A673 (cell line): Measurements from ENCODE around the gene DLEC1. TPM values are rescaled to one million over a fixed set of nuclear protein-coding genes. Genes with fewer than 3 reads are reported as not detected.

Experiments
- BruUV-seq: library from RNA; stranded (reverse); fragments of 400-500 nt; replicated peaks from 2 replicates; lab custom pipeline; 2021; lab: Mats Ljungman, UMichigan
- CTCF ChIA-PET: fragments of 300-600 bp; sonication (Branson Sonifier 250); formaldehyde crosslinking; loops from one replicate; lab custom pipeline; 2022; ENCODE audit warnings: antibody characterized with exemption; lab: Charles Lee
- POLR2A ChIA-PET: fragments of 300-600 bp; sonication (Branson Sonifier 250); formaldehyde crosslinking; loops from one replicate; lab custom pipeline; 2022; ENCODE audit warnings: antibody characterized with exemption; ENCODE audit not compliant: low non-redundant PET; lab: Charles Lee
- DNase-seq: peaks from one replicate; pipeline ENCODE4 v3.0.0-alpha.2; 2015; ENCODE audit warnings: low spot score
- H3K27ac ChIP-seq: fragments of 200-600 bp; sonication (generic); 2 replicates; pipeline ENCODE4 v1.5.1; 2016; ENCODE audit warnings: mixed run types, low read depth, mild to moderate bottlenecking, mixed read lengths, antibody characterized with exemption, low read length; ENCODE audit not compliant: poor library complexity, severe bottlenecking
- H3K27me3 ChIP-seq: fragments of 200-600 bp; sonication (generic); replicated peaks from 2 replicates; pipeline ENCODE4 v1.6.1; 2017; ENCODE audit warnings: mixed run types, low read depth, mild to moderate bottlenecking, mixed read lengths, antibody characterized with exemption, low read length; ENCODE audit not compliant: insufficient read depth, poor library complexity
- H3K36me3 ChIP-seq: fragments of 200-600 bp; sonication (generic); 2 replicates; pipeline ENCODE4 v1.6.1; 2016; ENCODE audit warnings: mixed run types, mild to moderate bottlenecking, mixed read lengths, antibody characterized with exemption, low read length; ENCODE audit not compliant: insufficient read depth, poor library complexity, severe bottlenecking
- H3K4me1 ChIP-seq: fragments of 200-600 bp; sonication (generic); 2 replicates; pipeline ENCODE4 v1.6.1; 2017; ENCODE audit warnings: mixed run types, mild to moderate bottlenecking, mixed read lengths, antibody characterized with exemption, low read length; ENCODE audit not compliant: insufficient read depth, poor library complexity, severe bottlenecking
- H3K4me3 ChIP-seq: fragments of 200-600 bp; sonication (generic); 2 replicates; pipeline ENCODE4 v1.5.1; 2016; ENCODE audit warnings: low read depth, mixed run types, mild to moderate bottlenecking, mixed read lengths, low read length; ENCODE audit not compliant: poor library complexity, severe bottlenecking
- H3K9me3 ChIP-seq: fragments of 200-600 bp; sonication (generic); 2 replicates; pipeline ENCODE4 v1.6.1; 2016; ENCODE audit warnings: mixed run types, low read depth, mild to moderate bottlenecking, mixed read lengths, antibody characterized with exemption, low read length; ENCODE audit not compliant: poor library complexity, severe bottlenecking
- EZH2 ChIP-seq: fragments of 200-600 bp; sonication (generic); IDR thresholded peaks from 2 replicates; pipeline ENCODE4 v1.6.1; 2017; ENCODE audit warnings: borderline replicate concordance, low read depth, mild to moderate bottlenecking, mixed read lengths, antibody characterized with exemption, low read length; ENCODE audit not compliant: poor library complexity, severe bottlenecking
- intact Hi-C: fragments of 100-400 bp; cut with micrococcal nuclease; formaldehyde crosslinking; loops from one replicate; pipeline ENCODE4 v1.10.0; 2022; ENCODE audit not compliant: unreplicated experiment
- total RNA-seq: library from RNA; stranded (reverse); gene quantifications from 2 replicates; pipeline ENCODE4 v1.2.3, GENCODE V29; 2021
- TF ChIP-seq, protein P1 (sequence below): fragments of 300-800, 200-600 bp; sonication (generic); conservative IDR thresholded peaks from 2 replicates; pipeline ENCODE4 v1.5.1; 2017; ENCODE audit warnings: low read depth, mild to moderate bottlenecking, antibody characterized with exemption, low read length, moderate library complexity, mixed read lengths

Gene DLEC1
- total RNA-seq, 1 experiment from 2014 or later, result not detected

DNA sequence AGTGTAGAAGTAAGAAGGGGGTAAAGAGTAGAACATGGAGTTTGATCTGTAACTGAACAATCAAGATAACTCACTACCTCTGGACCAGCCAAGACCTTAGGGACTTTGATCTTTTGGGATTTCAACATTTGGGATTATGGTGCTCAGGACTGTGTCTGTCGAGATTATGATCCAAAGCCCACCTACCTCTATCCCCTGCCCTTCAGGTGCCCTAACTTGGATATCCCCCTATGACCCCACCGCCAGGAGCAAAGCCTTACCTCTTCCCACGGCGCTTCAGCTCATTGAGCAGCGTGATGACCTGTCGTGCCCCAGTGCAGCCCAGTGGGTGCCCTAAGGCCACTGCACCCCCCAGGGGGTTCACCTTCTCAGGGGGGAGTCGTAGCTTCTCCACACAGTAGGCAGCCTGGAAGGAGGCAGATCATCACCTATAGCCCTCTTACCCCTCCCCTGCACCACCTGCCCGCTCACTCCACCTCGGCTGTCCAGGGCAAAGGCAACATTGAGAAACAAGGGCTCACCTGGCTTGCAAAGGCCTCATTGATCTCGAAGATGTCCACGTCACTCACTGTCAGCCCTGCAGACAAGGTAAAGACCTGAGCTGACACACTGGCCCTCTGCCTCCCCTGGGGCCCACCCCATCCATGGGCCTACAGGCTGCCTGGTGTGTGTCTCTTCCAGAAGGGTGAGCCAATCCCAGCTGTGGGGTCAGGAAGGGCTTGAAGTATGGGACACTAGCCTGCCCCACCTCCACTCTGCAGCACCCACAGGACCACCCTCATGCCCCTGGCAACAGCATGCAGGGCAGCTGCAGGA, 86.5 kb downstream of the DLEC1 start:
- Histone ChIP-seq H3K4me1 (no peaks in the 10 kb centered on the region), H3K27me3 (no peaks in the 10 kb centered on the region), H3K27ac (no peak overlapping the region), H3K4me3 (no peak overlapping the region), H3K9me3 (no peaks in the 10 kb centered on the region), H3K36me3 (peaks cover 5% of the 10 kb centered on the region)
- TF ChIP-seq, protein P1, sequence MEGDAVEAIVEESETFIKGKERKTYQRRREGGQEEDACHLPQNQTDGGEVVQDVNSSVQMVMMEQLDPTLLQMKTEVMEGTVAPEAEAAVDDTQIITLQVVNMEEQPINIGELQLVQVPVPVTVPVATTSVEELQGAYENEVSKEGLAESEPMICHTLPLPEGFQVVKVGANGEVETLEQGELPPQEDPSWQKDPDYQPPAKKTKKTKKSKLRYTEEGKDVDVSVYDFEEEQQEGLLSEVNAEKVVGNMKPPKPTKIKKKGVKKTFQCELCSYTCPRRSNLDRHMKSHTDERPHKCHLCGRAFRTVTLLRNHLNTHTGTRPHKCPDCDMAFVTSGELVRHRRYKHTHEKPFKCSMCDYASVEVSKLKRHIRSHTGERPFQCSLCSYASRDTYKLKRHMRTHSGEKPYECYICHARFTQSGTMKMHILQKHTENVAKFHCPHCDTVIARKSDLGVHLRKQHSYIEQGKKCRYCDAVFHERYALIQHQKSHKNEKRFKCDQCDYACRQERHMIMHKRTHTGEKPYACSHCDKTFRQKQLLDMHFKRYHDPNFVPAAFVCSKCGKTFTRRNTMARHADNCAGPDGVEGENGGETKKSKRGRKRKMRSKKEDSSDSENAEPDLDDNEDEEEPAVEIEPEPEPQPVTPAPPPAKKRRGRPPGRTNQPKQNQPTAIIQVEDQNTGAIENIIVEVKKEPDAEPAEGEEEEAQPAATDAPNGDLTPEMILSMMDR, result no peak
- TF ChIP-seq EZH2, result no peak
- POLR2A ChIA-PET, result no interaction called here
- CTCF ChIA-PET, result no interaction called here
- BruUV-seq, result no TSS peak
- intact Hi-C loops, result no loop called here
- no peak for DNase-seq

DNA sequence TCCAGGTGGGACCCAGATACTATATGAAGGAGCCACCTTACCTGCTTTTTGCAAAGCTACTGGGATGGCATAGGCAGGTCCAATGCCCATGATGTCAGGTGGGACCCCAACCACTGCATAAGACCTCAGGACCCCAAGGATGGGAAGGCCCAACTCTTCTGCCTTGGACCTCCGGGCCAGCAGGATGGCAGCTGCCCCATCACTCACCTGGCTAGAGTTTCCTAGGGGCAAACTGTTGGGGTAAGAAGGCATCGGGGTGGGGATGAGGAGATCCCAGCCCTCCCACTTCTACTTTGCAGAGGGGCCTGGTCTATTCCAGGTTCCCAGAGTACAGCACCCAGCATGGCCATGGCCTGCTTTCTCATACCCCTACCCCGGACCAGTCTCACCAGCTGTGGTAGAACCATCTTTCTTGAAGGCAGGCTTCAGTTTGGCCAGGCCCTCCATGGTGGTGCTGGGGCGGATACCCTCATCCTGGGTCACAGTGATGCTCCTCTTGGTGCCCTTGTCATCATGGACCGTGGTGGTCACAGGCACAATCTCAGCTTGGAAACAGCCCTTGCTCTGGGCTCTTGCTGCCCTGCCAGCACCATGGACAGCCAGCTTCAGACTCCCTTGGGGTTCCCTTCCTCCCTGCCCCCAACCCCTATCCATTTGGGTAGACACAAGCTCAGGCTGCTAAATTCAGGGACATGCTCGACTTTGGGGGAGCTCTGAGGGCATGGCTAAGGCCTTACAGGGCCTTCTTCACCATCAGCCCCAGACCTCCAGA, 87.3 kb downstream of the DLEC1 start:
- no peak for DNase-seq
- intact Hi-C loops, result no loop called here
- ChIA-PET CTCF (no interaction called here), POLR2A (no interaction called here)
- BruUV-seq, result no TSS peak
- no peak overlapping the region for H3K4me3 ChIP-seq
- H3K27ac ChIP-seq, result no peak overlapping the region
- no peaks in the 10 kb centered on the region for H3K9me3 ChIP-seq
- no peak for TF ChIP-seq EZH2
- TF ChIP-seq, protein P1, result no peak
- no peaks in the 10 kb centered on the region for H3K4me1 ChIP-seq
- peaks cover 7% of the 10 kb centered on the region for H3K36me3 ChIP-seq
- no peaks in the 10 kb centered on the region for H3K27me3 ChIP-seq

DNA sequence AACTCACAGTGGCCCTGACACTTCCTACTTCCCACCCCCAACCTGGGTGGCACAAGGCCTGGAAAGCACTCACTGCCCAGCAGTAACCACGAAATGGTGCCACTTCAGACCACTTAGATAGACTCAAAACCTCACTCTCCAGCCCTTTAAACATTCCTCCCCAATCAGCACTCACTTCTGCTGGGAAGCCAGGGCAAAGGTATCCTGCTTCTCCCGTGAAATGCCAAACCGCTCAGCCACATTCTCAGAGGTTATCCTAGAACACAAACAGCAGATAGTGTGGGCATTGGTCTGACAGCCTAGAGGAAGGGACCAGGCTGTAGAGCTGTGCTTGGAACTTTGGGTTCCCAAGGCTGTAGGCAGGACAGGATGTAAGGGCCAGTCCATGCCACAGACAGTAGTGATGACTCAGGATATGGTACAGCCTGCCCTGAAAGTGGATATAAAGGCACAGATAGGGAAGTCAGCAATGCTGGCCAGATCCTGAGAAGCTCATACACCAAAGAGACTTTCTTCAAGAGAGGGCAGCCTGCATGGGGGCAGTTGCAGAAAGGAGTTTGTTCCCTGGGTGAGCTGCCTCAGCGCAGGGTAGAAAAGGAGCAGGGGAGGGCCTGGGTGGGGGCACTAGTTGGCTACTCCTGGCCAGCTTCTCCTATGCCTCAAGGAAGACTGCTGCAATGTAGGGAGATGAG, 88.7 kb downstream of the DLEC1 start:
- H3K27me3 ChIP-seq, result no peaks in the 10 kb centered on the region
- intact Hi-C loops, result no loop called here
- no peaks in the 10 kb centered on the region for H3K9me3 ChIP-seq
- peaks cover 8% of the 10 kb centered on the region for H3K36me3 ChIP-seq
- H3K27ac ChIP-seq, result no peak overlapping the region
- no peak for DNase-seq
- no peak overlapping the region for H3K4me3 ChIP-seq
- CTCF ChIA-PET, result no interaction called here
- BruUV-seq, result no TSS peak
- no peaks in the 10 kb centered on the region for H3K4me1 ChIP-seq
- no peak for TF ChIP-seq EZH2
- TF ChIP-seq, protein P1, result no peak
- POLR2A ChIA-PET, result no interaction called here
